Measurements from ENCODE around the gene ADAMTS17. TPM values are rescaled to one million over a fixed set of nuclear protein-coding genes. Genes with fewer than 3 reads are reported as not detected.

The ADAMTS17 gene
- total RNA-seq, 1 donor from 2014 or later: 1.5 TPM

DNA sequence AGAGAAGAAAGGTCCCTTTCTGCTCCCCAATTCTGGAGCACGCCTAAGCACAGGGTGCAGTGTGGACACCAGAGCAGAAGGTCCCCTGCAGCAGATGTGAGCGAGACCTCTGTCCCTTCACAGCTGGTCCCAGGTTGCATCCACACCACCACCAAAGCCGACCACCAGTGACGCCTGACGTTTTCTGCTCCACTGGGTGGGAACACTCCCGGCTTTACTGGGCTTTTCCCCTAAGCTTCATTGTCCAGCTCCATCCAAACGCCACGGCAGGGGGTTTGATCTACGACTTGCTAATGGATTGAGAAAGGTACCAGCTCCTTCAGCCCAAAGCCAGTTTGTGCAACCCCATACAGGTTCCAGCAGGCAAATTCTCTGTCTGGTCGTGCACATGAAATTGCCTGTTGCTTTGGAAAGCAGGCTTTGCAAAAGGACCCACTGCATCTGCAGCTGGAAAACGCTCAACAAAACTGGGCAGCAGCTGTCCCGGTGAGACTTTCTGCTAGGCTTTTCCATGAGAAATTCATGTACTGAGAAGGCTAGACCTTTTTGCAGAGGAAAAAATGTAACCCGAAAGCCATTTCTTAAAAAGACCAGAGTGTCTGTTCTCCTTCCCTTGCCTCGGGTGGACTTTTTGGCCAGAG lies 31.1 kb downstream of the ADAMTS17 start:
- no peaks in the 10 kb centered on the region for H3K36me3 ChIP-seq
- H4K20me1 ChIP-seq (ENCODE audit: low read depth): no peaks in the 10 kb centered on the region
- no peaks in the 10 kb centered on the region for H3K27me3 ChIP-seq
- no peak overlapping the region for H3K27ac Mint-ChIP-seq
- H3F3A ChIP-seq (ENCODE audit: low read depth): no peaks in the 10 kb centered on the region
- no peak overlapping the region for H3K9ac ChIP-seq
- H3K27me3 Mint-ChIP-seq (ENCODE audit: insufficient read depth, low read depth): no peaks in the 10 kb centered on the region
- H3K4me3 ChIP-seq: no peak overlapping the region
- no peaks in the 10 kb centered on the region for H3K79me2 ChIP-seq (ENCODE audit: low read depth)
- no peak overlapping the region for H3K4me3 Mint-ChIP-seq
- H3K9me3 ChIP-seq (ENCODE audit: low read depth): peaks cover 11% of the 10 kb centered on the region
- DNase-seq (ENCODE audit: low spot score): peak; percentile 82
- peaks cover 17% of the 10 kb centered on the region for H3K4me1 ChIP-seq
- H2AFZ ChIP-seq (replicated peaks): no peak overlapping the region
- no peaks in the 10 kb centered on the region for H3K36me3 Mint-ChIP-seq
- peaks cover 13% of the 10 kb centered on the region for H3K9me3 Mint-ChIP-seq
- no peak overlapping the region for H3K27ac ChIP-seq
- H3K4me2 ChIP-seq: peak overlapping the region; percentile 38
- TF ChIP-seq EZH2 (IDR thresholded peaks at IDR 0.05): no peak
- no peak for TF ChIP-seq EZH2phosphoT487 (IDR thresholded peaks at IDR 0.05)
- TF ChIP-seq, protein P1, sequence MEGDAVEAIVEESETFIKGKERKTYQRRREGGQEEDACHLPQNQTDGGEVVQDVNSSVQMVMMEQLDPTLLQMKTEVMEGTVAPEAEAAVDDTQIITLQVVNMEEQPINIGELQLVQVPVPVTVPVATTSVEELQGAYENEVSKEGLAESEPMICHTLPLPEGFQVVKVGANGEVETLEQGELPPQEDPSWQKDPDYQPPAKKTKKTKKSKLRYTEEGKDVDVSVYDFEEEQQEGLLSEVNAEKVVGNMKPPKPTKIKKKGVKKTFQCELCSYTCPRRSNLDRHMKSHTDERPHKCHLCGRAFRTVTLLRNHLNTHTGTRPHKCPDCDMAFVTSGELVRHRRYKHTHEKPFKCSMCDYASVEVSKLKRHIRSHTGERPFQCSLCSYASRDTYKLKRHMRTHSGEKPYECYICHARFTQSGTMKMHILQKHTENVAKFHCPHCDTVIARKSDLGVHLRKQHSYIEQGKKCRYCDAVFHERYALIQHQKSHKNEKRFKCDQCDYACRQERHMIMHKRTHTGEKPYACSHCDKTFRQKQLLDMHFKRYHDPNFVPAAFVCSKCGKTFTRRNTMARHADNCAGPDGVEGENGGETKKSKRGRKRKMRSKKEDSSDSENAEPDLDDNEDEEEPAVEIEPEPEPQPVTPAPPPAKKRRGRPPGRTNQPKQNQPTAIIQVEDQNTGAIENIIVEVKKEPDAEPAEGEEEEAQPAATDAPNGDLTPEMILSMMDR (IDR thresholded peaks at IDR 0.05): no peak
- peaks cover 28% of the 10 kb centered on the region for H3K4me1 Mint-ChIP-seq

DNA sequence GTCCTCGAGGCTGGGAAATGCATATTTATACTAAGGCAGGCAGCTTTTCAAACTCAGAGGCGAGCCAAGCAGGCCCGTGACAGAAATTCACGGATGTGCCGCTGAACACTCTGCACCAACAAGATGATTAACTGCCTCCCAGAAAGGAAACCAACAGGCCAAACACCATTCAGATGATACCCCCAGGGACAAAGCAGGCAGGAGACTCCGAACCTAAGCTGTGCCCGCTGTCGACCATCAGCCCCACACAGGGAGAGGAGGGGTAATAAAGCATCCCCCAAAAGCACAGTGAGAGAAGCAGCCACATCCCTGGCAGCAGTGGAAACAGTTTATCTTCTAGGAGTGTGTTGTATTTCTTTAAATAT lies 31.8 kb downstream of the ADAMTS17 start:
- Histone ChIP-seq H2AFZ (replicated peaks) (no peak overlapping the region), H3K79me2 (ENCODE audit: low read depth) (no peaks in the 10 kb centered on the region), H3K9me3 (ENCODE audit: low read depth) (peaks cover 11% of the 10 kb centered on the region), H3K4me3 (no peak overlapping the region), H3K27me3 (no peaks in the 10 kb centered on the region), H3K9ac (no peak overlapping the region), H3K4me2 (peak overlapping the region; percentile 38), H3F3A (ENCODE audit: low read depth) (no peaks in the 10 kb centered on the region), H4K20me1 (ENCODE audit: low read depth) (no peaks in the 10 kb centered on the region), H3K4me1 (peaks cover 17% of the 10 kb centered on the region), H3K27ac (no peak overlapping the region), H3K36me3 (no peaks in the 10 kb centered on the region)
- Mint-ChIP-seq H3K4me1 (peaks cover 28% of the 10 kb centered on the region), H3K27me3 (ENCODE audit: insufficient read depth, low read depth) (no peaks in the 10 kb centered on the region), H3K27ac (peak overlapping the region; percentile 94), H3K4me3 (no peak overlapping the region), H3K36me3 (no peaks in the 10 kb centered on the region), H3K9me3 (peaks cover 13% of the 10 kb centered on the region)
- TF ChIP-seq, protein P1 (IDR thresholded peaks at IDR 0.05): no peak
- TF ChIP-seq EZH2 (IDR thresholded peaks at IDR 0.05) (no peak), EZH2phosphoT487 (IDR thresholded peaks at IDR 0.05) (no peak)
- DNase-seq (ENCODE audit: low spot score): no peak

DNA sequence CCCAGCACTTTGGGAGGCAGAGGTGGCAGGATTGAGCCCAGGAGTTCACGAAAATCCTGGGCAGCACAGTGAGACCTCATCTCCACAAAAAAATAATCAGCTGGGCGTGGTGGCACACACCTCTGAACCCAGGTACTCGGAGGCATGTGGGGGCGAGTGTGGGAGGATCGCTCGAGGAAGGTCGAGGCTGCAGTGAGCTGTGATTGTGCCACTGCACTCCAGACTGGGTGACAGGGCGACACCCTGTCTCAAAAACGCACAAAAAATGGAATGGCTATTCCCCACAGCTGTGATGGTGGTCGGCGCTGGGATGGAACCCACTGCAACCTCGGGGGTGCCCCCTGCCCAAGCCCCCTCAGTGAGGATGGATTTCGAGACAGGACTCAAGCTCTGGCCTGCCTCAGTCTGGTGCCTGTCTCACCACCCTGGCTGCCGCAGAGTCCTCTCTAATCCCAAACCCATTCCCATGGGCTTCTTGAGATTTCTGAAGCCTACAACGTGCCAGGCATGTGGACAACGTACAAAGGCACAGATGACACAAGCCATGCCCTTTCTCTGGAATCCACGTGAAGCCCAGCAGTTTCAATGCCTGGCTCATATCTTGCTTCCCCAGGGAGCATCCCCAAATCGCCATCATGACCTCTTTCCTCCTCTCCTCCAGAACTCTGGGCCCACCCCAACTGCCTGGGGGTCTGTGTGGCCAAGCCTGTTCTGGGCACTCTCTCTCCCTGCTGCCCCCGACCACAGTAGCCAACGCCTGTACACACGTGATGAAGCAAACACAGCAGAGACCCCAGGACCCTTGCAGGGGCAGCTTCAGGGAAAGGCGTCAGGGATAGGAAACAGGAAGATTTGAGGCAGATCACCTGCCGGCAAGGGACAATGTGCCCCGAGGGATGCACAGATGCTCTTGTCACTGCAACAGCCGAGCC lies 32.4 kb downstream of the ADAMTS17 start:
- Histone ChIP-seq H3K4me1 (peaks cover 17% of the 10 kb centered on the region), H3K4me2 (peak overlapping the region; percentile 38), H3K27me3 (no peaks in the 10 kb centered on the region), H3K79me2 (ENCODE audit: low read depth) (no peaks in the 10 kb centered on the region), H3K27ac (no peak overlapping the region), H3K36me3 (no peaks in the 10 kb centered on the region), H3K9ac (no peak overlapping the region), H3K4me3 (no peak overlapping the region), H3K9me3 (ENCODE audit: low read depth) (peaks cover 11% of the 10 kb centered on the region), H2AFZ (replicated peaks) (no peak overlapping the region), H3F3A (ENCODE audit: low read depth) (no peaks in the 10 kb centered on the region), H4K20me1 (ENCODE audit: low read depth) (no peaks in the 10 kb centered on the region)
- Mint-ChIP-seq H3K27me3 (ENCODE audit: insufficient read depth, low read depth) (no peaks in the 10 kb centered on the region), H3K27ac (peak overlapping the region; percentile 94), H3K36me3 (no peaks in the 10 kb centered on the region), H3K9me3 (peaks cover 13% of the 10 kb centered on the region), H3K4me3 (no peak overlapping the region), H3K4me1 (peaks cover 28% of the 10 kb centered on the region)
- DNase-seq (ENCODE audit: low spot score): no peak
- no peak for TF ChIP-seq EZH2 (IDR thresholded peaks at IDR 0.05)
- TF ChIP-seq, protein P1 (IDR thresholded peaks at IDR 0.05): no peak
- TF ChIP-seq EZH2phosphoT487 (IDR thresholded peaks at IDR 0.05): no peak

All from neural progenitor cell (in vitro differentiated cells).